H1 (cell line): Measurements from ENCODE around the gene PTH1R. TPM values are rescaled to one million over a fixed set of nuclear protein-coding genes. Genes with fewer than 3 reads are reported as not detected.

ENCODE experiments used
- CTCF ChIA-PET: fragments of 300-600 bp; sonication (Branson Sonifier 250); formaldehyde crosslinking; loops from one replicate; lab custom pipeline; 2021; ENCODE audit not compliant: partially characterized antibody; lab: Charles Lee
- POLR2A ChIA-PET: fragments of 300-600 bp; sonication (Branson Sonifier 250); formaldehyde crosslinking; loops from one replicate; lab custom pipeline; 2021; ENCODE audit warnings: inconsistent platforms; ENCODE audit not compliant: partially characterized antibody; lab: Charles Lee
- DNase-seq, 2 experiments: peaks; one replicate each; pipeline versions ENCODE4 v3.0.0 to v3.0.0-alpha.2; 2010 to 2022; ENCODE audit warnings: low spot score in 2 of 2, low read depth in 1 of 2, mixed read lengths in 1 of 2
- FAIRE-seq: peaks from 2 replicates; lab custom pipeline; 2011; peaks lifted over from hg19 to GRCh38; lab: Jason Lieb, UNC
- H2AFZ ChIP-seq: 2 replicates; pipeline ENCODE4 v1.8.1; 2012; ENCODE audit warnings: low read length, inconsistent platforms
- H2AK5ac ChIP-seq: 2 replicates; pipeline ENCODE4 v1.6.1; 2013; ENCODE audit warnings: low read depth, low read length
- H2BK120ac ChIP-seq: replicated peaks from 2 replicates; pipeline ENCODE3; 2013; ENCODE audit warnings: low read depth, low read length, inconsistent platforms
- H2BK12ac ChIP-seq: 2 replicates; pipeline ENCODE4 v1.6.1; 2013; ENCODE audit warnings: low read depth, low read length
- H2BK15ac ChIP-seq: 2 replicates; pipeline ENCODE4 v1.6.1; 2013; ENCODE audit warnings: low read length
- H2BK20ac ChIP-seq: 2 replicates; pipeline ENCODE4 v1.6.1; 2013; ENCODE audit warnings: low read length
- H2BK5ac ChIP-seq: 2 replicates; pipeline ENCODE4 v1.6.1; 2013; ENCODE audit warnings: low read depth, low read length
- H3K14ac ChIP-seq: 2 replicates; pipeline ENCODE4 v1.6.1; 2013; ENCODE audit warnings: inconsistent platforms; ENCODE audit not compliant: insufficient read length
- H3K18ac ChIP-seq: 2 replicates; pipeline ENCODE4 v1.6.1; 2013; ENCODE audit warnings: low read length; ENCODE audit errors: extremely low read depth
- H3K23ac ChIP-seq: 2 replicates; pipeline ENCODE4 v1.6.1; 2013; ENCODE audit warnings: inconsistent platforms; ENCODE audit not compliant: insufficient read length
- H3K23me2 ChIP-seq: 2 replicates; pipeline ENCODE4 v1.6.1; 2013; ENCODE audit warnings: low read depth, low read length
- H3K27ac ChIP-seq: 2 replicates; pipeline ENCODE4 v1.6.1; 2011; ENCODE audit warnings: low read depth, low read length, inconsistent platforms
- H3K27me3 ChIP-seq, 4 experiments: replicated peaks in 1 of 4; 1 replicate in 1 of 4; 2 replicates in 3 of 4; pipeline versions ENCODE4 v1.6.1 to v1.8.1; 2011 to 2013; ENCODE audit warnings: low read length in 3 of 4, mild to moderate bottlenecking in 3 of 4, inconsistent platforms in 2 of 4, mixed read lengths in 2 of 4, moderate library complexity in 1 of 4; ENCODE audit not compliant: control insufficient read depth in 3 of 4, insufficient read depth in 3 of 4; ENCODE audit errors: extremely low read depth in 1 of 4
- H3K36me3 ChIP-seq, 4 experiments: 2 replicates each; pipeline versions ENCODE4 v1.6.1 to v1.8.1; 2011 to 2013; ENCODE audit warnings: mild to moderate bottlenecking in 4 of 4, low read length in 3 of 4, moderate library complexity in 2 of 4, control low read depth in 1 of 4, inconsistent platforms in 1 of 4; ENCODE audit not compliant: insufficient read depth in 4 of 4, control insufficient read depth in 2 of 4
- H3K4ac ChIP-seq: replicated peaks from 2 replicates; pipeline ENCODE3; 2013; ENCODE audit warnings: low read length, low read depth, mixed read lengths, inconsistent platforms; ENCODE audit not compliant: insufficient read length
- H3K4me1 ChIP-seq, 4 experiments: replicated peaks in 1 of 4; 1 replicate in 1 of 4; 2 replicates in 3 of 4; pipeline versions ENCODE4 v1.6.1 to v1.8.1; 2011 to 2013; ENCODE audit warnings: low read length in 3 of 4, inconsistent platforms in 2 of 4, mixed read lengths in 1 of 4; ENCODE audit not compliant: insufficient read depth in 4 of 4, control insufficient read depth in 3 of 4
- H3K4me2 ChIP-seq, 2 experiments: 2 replicates each; pipeline versions ENCODE4 v1.6.1 to v1.8.1; 2011 to 2013; ENCODE audit warnings: low read depth in 2 of 2, low read length in 2 of 2, control low read depth in 1 of 2, inconsistent platforms in 1 of 2, mild to moderate bottlenecking in 1 of 2; ENCODE audit not compliant: insufficient read depth in 1 of 2
- H3K4me3 ChIP-seq, 4 experiments: fragments of 200-600, 300-600 bp in 1 of 4; sonication (generic), shearing (Covaris generic), sonication (Bioruptor Twin) in 1 of 4; 2 replicates each; pipeline versions ENCODE4 v1.5.1 to v1.8.1; 2011 to 2016; ENCODE audit warnings: low read length in 4 of 4, low read depth in 3 of 4, control low read depth in 2 of 4, inconsistent platforms in 2 of 4, mild to moderate bottlenecking in 2 of 4, mixed read lengths in 1 of 4, moderate library complexity in 1 of 4; ENCODE audit not compliant: insufficient read depth in 2 of 4; ENCODE audit errors: extremely low read depth in 1 of 4
- H3K56ac ChIP-seq: replicated peaks from 2 replicates; pipeline ENCODE3; 2013; ENCODE audit warnings: low read depth, mild to moderate bottlenecking, mixed read lengths, low read length, inconsistent platforms; ENCODE audit not compliant: insufficient read length
- H3K79me1 ChIP-seq: 2 replicates; pipeline ENCODE4 v1.6.1; 2013; ENCODE audit warnings: low read depth, low read length, control low read depth
- H3K79me2 ChIP-seq, 2 experiments: 2 replicates each; pipeline versions ENCODE4 v1.6.1 to v1.8.1; 2012 to 2013; ENCODE audit warnings: low read length in 2 of 2, mild to moderate bottlenecking in 2 of 2, inconsistent platforms in 1 of 2; ENCODE audit not compliant: insufficient read depth in 2 of 2, control insufficient read depth in 1 of 2
- H3K9ac ChIP-seq, 4 experiments: replicated peaks in 1 of 4; 1 replicate in 1 of 4; 2 replicates in 3 of 4; pipeline versions ENCODE4 v1.6.1 to v1.8.1; 2011 to 2013; ENCODE audit warnings: low read depth in 3 of 4, low read length in 3 of 4, control low read depth in 2 of 4, mild to moderate bottlenecking in 2 of 4, moderate library complexity in 2 of 4, inconsistent platforms in 1 of 4; ENCODE audit errors: extremely low read depth in 1 of 4
- H3K9me3 ChIP-seq, 2 experiments: 2 replicates each; pipeline versions ENCODE4 v1.6.1 to v1.8.1; 2012 to 2013; ENCODE audit warnings: mild to moderate bottlenecking in 2 of 2, moderate library complexity in 2 of 2, control low read depth in 1 of 2, inconsistent platforms in 1 of 2, low read depth in 1 of 2, low read length in 1 of 2, mixed read lengths in 1 of 2; ENCODE audit not compliant: insufficient read depth in 2 of 2
- H4K20me1 ChIP-seq, 2 experiments: replicated peaks in 1 of 2; 2 replicates each; pipeline versions ENCODE3 to v1.8.1; 2011 to 2013; ENCODE audit warnings: inconsistent platforms in 2 of 2, low read length in 2 of 2, mild to moderate bottlenecking in 1 of 2; ENCODE audit not compliant: insufficient read depth in 2 of 2, control insufficient read depth in 1 of 2
- H4K5ac ChIP-seq: 2 replicates; pipeline ENCODE4 v1.6.1; 2013; ENCODE audit warnings: low read length, low read depth, mixed read lengths, inconsistent platforms; ENCODE audit not compliant: insufficient read length
- H4K8ac ChIP-seq: 2 replicates; pipeline ENCODE4 v1.8.0; 2013; ENCODE audit warnings: mild to moderate bottlenecking, moderate library complexity, low read length, inconsistent platforms; ENCODE audit not compliant: insufficient read depth; ENCODE audit errors: extremely low read depth
- H4K91ac ChIP-seq: replicated peaks from 2 replicates; pipeline ENCODE3; 2013; ENCODE audit warnings: low read length, mixed read lengths, inconsistent platforms; ENCODE audit not compliant: insufficient read length
- BACH1 ChIP-seq: IDR thresholded peaks from 2 replicates; pipeline ENCODE4 v1.6.1; 2012; ENCODE audit warnings: low read length, improper control_type of control experiment
- CBX8 ChIP-seq: fragments of 300-800, 300-1000 bp; sonication (generic); IDR thresholded peaks from 2 replicates; pipeline ENCODE4 v1.7.1; 2016; ENCODE audit warnings: low read depth, low read length, borderline replicate concordance
- CEBPB ChIP-seq: IDR thresholded peaks from 2 replicates; pipeline ENCODE4 v1.6.1; 2012; ENCODE audit warnings: low read depth, low read length
- CTCF ChIP-seq, 3 experiments: IDR thresholded peaks; 1 replicate in 2 of 3; 2 replicates in 1 of 3; pipeline versions ENCODE4 v1.5.1 to v1.6.1; 2011; ENCODE audit warnings: low read length in 3 of 3, mild to moderate bottlenecking in 3 of 3, inconsistent platforms in 2 of 3, low read depth in 1 of 3, moderate library complexity in 1 of 3; ENCODE audit not compliant: insufficient read depth in 1 of 3; ENCODE audit errors: control extremely low read depth in 1 of 3
- HDAC2 ChIP-seq, 2 experiments: fragments of 300-600 bp in 1 of 2; sonication (generic) in 1 of 2; IDR thresholded peaks; 2 replicates each; pipeline ENCODE4 v1.6.1; 2011 to 2012; ENCODE audit warnings: low read depth in 2 of 2, low read length in 2 of 2, mild to moderate bottlenecking in 2 of 2, moderate library complexity in 2 of 2, borderline replicate concordance in 1 of 2, inconsistent platforms in 1 of 2
- SIRT6 ChIP-seq: IDR thresholded peaks from one replicate; pipeline ENCODE4 v1.7.1; 2012; ENCODE audit warnings: low read length, inconsistent platforms
- SRF ChIP-seq: IDR thresholded peaks from 2 replicates; pipeline ENCODE4 v1.6.1; 2011; ENCODE audit warnings: mild to moderate bottlenecking, low read depth, low read length, moderate library complexity
- ZNF274 ChIP-seq: IDR thresholded peaks from 2 replicates; pipeline ENCODE4 v1.7.0; 2012; ENCODE audit warnings: low read length, borderline replicate concordance; ENCODE audit errors: extremely low read depth
- WGBS, 2 experiments: shearing (Covaris generic) in 1 of 2; methylation state at CpG; one replicate each; pipeline versions ENCODE4 v1.1.6 to v1.1.7; 2013 to 2015; ENCODE audit warnings: low lambda C conversion rate in 2 of 2, mixed read lengths in 2 of 2, inconsistent platforms in 1 of 2, low coverage in 1 of 2, missing lambda C conversion rate in 1 of 2; ENCODE audit not compliant: insufficient replicate concordance in 2 of 2, insufficient coverage in 1 of 2, insufficient read length in 1 of 2; ENCODE audit errors: extremely low coverage in 1 of 2, missing lambda C conversion rate in 1 of 2; 5-methylcytosine and 5-hydroxymethylcytosine counted together
- polyA plus RNA-seq, 7 experiments: library from polyadenylated mRNA; depleted of rRNA in 3 of 7; stranded (reverse) in 5 of 7; unstranded in 2 of 7; fragments of >200 nt in 5 of 7; fragments of 200-250 nt in 2 of 7; gene quantifications; 1 replicate in 5 of 7; 2 replicates in 1 of 7; 4 replicates in 1 of 7; pipeline versions ENCODE4 v1.2.1 to v1.2.3, GENCODE V29; 2011 to 2013; ENCODE audit warnings: missing spikeins in 2 of 7, mixed read lengths in 2 of 7
- total RNA-seq: library from RNA; stranded (reverse); fragmentation: NEBNext Ultra II Directional; extraction: Animal tissue kit (Norgen Biotek cat#: 25700); gene quantifications from 2 replicates; pipeline ENCODE4 v1.2.1, GENCODE V29; 2021

Gene PTH1R
- total and polyA plus RNA-seq, 2 of the 8 experiments (the other 6 are each of a cell fraction or from before 2014, with no cell fraction given) = 0.57 to 1.5 TPM

- ChIA-PET CTCF (interaction anchor here (0.6 to 13.3 kb wide), 14 partner anchors 10 to 185 kb away, joined by 3 to 91 read pairs (median 10); partner anchors contain the start of genes MYL3 and PTH1R), POLR2A (interaction anchor here (1.1 to 1.2 kb wide), 2 partner anchors 10 to 31 kb away, joined by 3 to 4 read pairs; no protein-coding TSS in a partner anchor)
- Histone ChIP-seq H3K18ac (peak overlapping the region; percentile 44), H2BK15ac (peak overlapping the region; percentile 88; the same call in 1 of the 2 replicates), H3K56ac (no peak overlapping the region), H3K4me2 (peak overlapping the region; percentile 62 to 99), H3K27me3 (peaks cover 15 to 62% (median 47%) of the 10 kb centered on the region in 4 experiments), H3K9ac (no peak overlapping the region), H2AFZ (peak overlapping the region; percentile 31; the same call in 1 of the 2 replicates), H3K9me3 (no peaks in the 10 kb centered on the region), H3K27ac (no peak overlapping the region), H4K8ac (no peak overlapping the region), H3K23me2 (peaks cover 4% of the 10 kb centered on the region; the same call in 1 of the 2 replicates), H3K79me1 (no peaks in the 10 kb centered on the region), H2AK5ac (no peak overlapping the region), H3K4me3 (peak overlapping the region; percentile 10 to 56 (median 48); a peak in 7 of 8 replicates), H4K5ac (peak overlapping the region; percentile 9), H3K79me2 (no peaks in the 10 kb centered on the region), H3K4me1 (peaks cover 4 to 22% (median 17%) of the 10 kb centered on the region in 4 experiments), H2BK5ac (no peak overlapping the region; the same call in 1 of the 2 replicates), H4K20me1 (peaks cover 0 to 5% of the 10 kb centered on the region in 2 experiments), H3K36me3 (no peaks in the 10 kb centered on the region), H2BK20ac (0 out of 2 replicates have a peak overlapping the region, but pooled peaks have one; percentile 72), H2BK12ac (peak overlapping the region; percentile 68; the same call in 1 of the 2 replicates), H3K4ac (no peak overlapping the region), H3K14ac (no peak overlapping the region), H4K91ac (peak overlapping the region; percentile 86), H2BK120ac (peak overlapping the region; percentile 25), H3K23ac (no peak overlapping the region)
- DNase-seq (peak; percentile 58 to 89), FAIRE-seq (no peak)
- WGBS, 2 experiments = 7% methylated on average over 38 of the region's 58 CpGs; no CpG with 5 or more reads in 1 of the 2 experiments
- TF ChIP-seq BACH1 (no peak; the same call in 1 of the 2 replicates), CTCF (IDR thresholded peaks at IDR 0.05; ENCODE audit: control extremely low read depth in 1 of 3, insufficient read depth in 1 of 3, low read depth in 1 of 3, low read length in 3 of 3) (peak in 2 of 3 experiments; percentile 16 to 30; a peak in 2 of 4 replicates), CBX8 (no peak), HDAC2 (IDR thresholded peaks at IDR 0.05; ENCODE audit: borderline replicate concordance in 1 of 2, low read depth in 2 of 2, low read length in 2 of 2) (no peak; a peak in 1 of 4 replicates), SIRT6 (no peak), CEBPB (no peak), ZNF274 (no peak), SRF (no peak)
These were observed 15.0 kb downstream of the PTH1R start for GRCh38 chr3:46892285-46893145.
